ENCODE measurements around the gene B4GALNT4.
"Not testable (repeated sequence)": the region's sequence is repeated elsewhere in the genome, so short reads cannot be mapped to it uniquely, and the experiment has no call there.

B4GALNT4 gene

DNA sequence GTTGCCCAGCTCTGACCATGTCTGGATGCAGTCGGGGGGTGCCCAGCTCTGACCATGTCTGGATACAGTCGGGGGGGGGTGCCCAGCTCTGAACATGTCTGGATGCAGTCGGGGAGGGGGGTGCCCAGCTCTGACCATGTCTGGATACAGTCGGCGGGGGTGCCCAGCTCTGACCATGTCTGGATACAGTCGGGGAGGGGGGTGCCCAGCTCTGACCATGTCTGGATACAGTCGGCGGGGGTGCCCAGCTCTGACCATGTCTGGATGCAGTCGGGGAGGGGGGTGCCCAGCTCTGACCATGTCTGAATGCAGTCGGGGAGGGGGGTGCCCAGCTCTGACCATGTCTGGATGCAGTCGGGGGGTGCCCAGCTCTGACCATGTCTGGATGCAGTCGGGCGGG, 41.4 kb downstream of the B4GALNT4 start:
- H3K9ac ChIP-seq (ENCODE audit: low read length); H3K23ac ChIP-seq (ENCODE audit: low read length in 2 of 2); H3K14ac ChIP-seq (ENCODE audit: low read length in 2 of 2); H3K4me3 ChIP-seq (ENCODE audit: insufficient read depth in 1 of 2, low read depth in 1 of 2, low read length in 2 of 2); H2BK15ac ChIP-seq (ENCODE audit: low read depth, poor library complexity, severe bottlenecking); H2AK5ac ChIP-seq (ENCODE audit: low read length, severe bottlenecking); H4K8ac ChIP-seq (ENCODE audit: low read length); H3K9me3 ChIP-seq (ENCODE audit: control insufficient read depth, low read length); H3K18ac ChIP-seq (ENCODE audit: low read depth in 1 of 2, low read length in 2 of 2); H3K79me1 ChIP-seq (replicated peaks; ENCODE audit: low read length, poor library complexity, severe bottlenecking); H3K4ac ChIP-seq (ENCODE audit: low read depth in 1 of 2, low read length in 2 of 2); H2BK120ac ChIP-seq (ENCODE audit: low read depth, low read length); H3K27ac ChIP-seq (ENCODE audit: low read length, poor library complexity, severe bottlenecking); H2BK12ac ChIP-seq (ENCODE audit: low read length in 2 of 2); H3K36me3 ChIP-seq (ENCODE audit: control insufficient read depth in 1 of 2, insufficient read depth in 2 of 2, low read depth in 1 of 2, low read length in 2 of 2); H2BK5ac ChIP-seq (ENCODE audit: low read depth, low read length, poor library complexity, severe bottlenecking); H2AFZ ChIP-seq (ENCODE audit: low read depth, low read length); DNase-seq; H3K4me2 ChIP-seq (ENCODE audit: low read length, poor library complexity, severe bottlenecking); H4K91ac ChIP-seq (ENCODE audit: low read length): not testable (repeated sequence)
- peaks cover 72% of the 10 kb centered on the region for H3K4me1 ChIP-seq (ENCODE audit: control insufficient read depth, insufficient read depth, low read depth, low read length)
- H3K27me3 ChIP-seq (ENCODE audit: control insufficient read depth in 1 of 2, insufficient read depth in 1 of 2, low read length in 2 of 2), result peaks cover 0 to 14% of the 10 kb centered on the region in 2 experiments
- WGBS, result 94% methylated on average over 3 of the region's 13 CpGs

DNA sequence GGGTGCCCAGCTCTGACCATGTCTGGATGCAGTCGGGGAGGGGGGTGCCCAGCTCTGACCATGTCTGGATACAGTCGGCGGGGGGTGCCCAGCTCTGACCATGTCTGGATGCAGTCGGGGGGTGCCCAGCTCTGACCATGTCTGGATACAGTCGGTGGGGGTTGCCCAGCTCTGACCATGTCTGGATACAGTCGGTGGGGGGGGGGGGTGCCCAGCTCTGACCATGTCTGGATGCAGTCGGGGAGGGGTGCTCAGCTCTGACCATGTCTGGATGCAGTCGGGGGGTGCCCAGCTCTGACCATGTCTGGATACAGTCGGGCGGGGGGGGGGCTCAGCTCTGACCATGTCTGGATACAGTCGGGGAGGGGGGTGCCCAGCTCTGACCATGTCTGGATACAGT, 42.2 kb downstream of the B4GALNT4 start:
- H3K23ac ChIP-seq (ENCODE audit: low read length in 2 of 2); H3K4ac ChIP-seq (ENCODE audit: low read depth in 1 of 2, low read length in 2 of 2); DNase-seq; H3K14ac ChIP-seq (ENCODE audit: low read length in 2 of 2); H3K4me3 ChIP-seq (ENCODE audit: insufficient read depth in 1 of 2, low read depth in 1 of 2, low read length in 2 of 2); H2BK5ac ChIP-seq (ENCODE audit: low read depth, low read length, poor library complexity, severe bottlenecking); H2AFZ ChIP-seq (ENCODE audit: low read depth, low read length); H3K18ac ChIP-seq (ENCODE audit: low read depth in 1 of 2, low read length in 2 of 2); H3K36me3 ChIP-seq (ENCODE audit: control insufficient read depth in 1 of 2, insufficient read depth in 2 of 2, low read depth in 1 of 2, low read length in 2 of 2); H3K9me3 ChIP-seq (ENCODE audit: control insufficient read depth, low read length); H2BK15ac ChIP-seq (ENCODE audit: low read depth, poor library complexity, severe bottlenecking); H4K91ac ChIP-seq (ENCODE audit: low read length); H3K27ac ChIP-seq (ENCODE audit: low read length, poor library complexity, severe bottlenecking); H2AK5ac ChIP-seq (ENCODE audit: low read length, severe bottlenecking); H2BK120ac ChIP-seq (ENCODE audit: low read depth, low read length); H3K9ac ChIP-seq (ENCODE audit: low read length); H4K8ac ChIP-seq (ENCODE audit: low read length); H2BK12ac ChIP-seq (ENCODE audit: low read length in 2 of 2); H3K79me1 ChIP-seq (replicated peaks; ENCODE audit: low read length, poor library complexity, severe bottlenecking); H3K4me2 ChIP-seq (ENCODE audit: low read length, poor library complexity, severe bottlenecking): not testable (repeated sequence)
- peaks cover 0 to 22% of the 10 kb centered on the region in 2 experiments for H3K27me3 ChIP-seq (ENCODE audit: control insufficient read depth in 1 of 2, insufficient read depth in 1 of 2, low read length in 2 of 2)
- peaks cover 72% of the 10 kb centered on the region for H3K4me1 ChIP-seq (ENCODE audit: control insufficient read depth, insufficient read depth, low read depth, low read length)
- 96% methylated on average over 6 of the region's 11 CpGs for WGBS

DNA sequence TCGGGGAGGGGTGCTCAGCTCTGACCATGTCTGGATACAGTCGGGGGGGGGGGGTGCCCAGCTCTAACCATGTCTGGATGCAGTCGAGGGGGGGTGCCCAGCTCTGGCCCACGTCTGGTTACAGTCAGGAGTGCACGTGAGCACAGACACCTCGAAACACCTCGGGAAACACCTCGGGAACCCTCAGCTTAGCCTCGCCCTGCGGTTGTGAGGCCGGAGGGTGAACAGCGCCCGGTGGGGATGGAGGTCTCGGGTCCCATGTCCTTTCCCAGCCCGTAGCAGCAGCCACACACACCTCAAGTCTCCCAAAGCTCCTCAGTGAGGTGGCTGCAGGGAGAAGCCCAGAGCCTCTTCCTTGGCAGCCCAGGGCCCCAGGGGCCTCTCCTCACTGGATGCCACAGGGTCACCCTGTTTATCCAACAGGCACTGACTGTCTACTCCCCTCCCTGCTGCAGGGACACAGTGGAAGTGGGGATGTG, 43.4 kb downstream of the B4GALNT4 start:
- no peak for DNase-seq
- H3K4me1 ChIP-seq (ENCODE audit: control insufficient read depth, insufficient read depth, low read depth, low read length), result peaks cover 73% of the 10 kb centered on the region
- H2AFZ ChIP-seq (ENCODE audit: low read depth, low read length), result no peak overlapping the region
- no peak overlapping the region for H3K27ac ChIP-seq (ENCODE audit: low read length, poor library complexity, severe bottlenecking)
- H4K8ac ChIP-seq (ENCODE audit: low read length), result no peak overlapping the region
- H2BK15ac ChIP-seq (ENCODE audit: low read depth, poor library complexity, severe bottlenecking), result no peak overlapping the region
- no peak overlapping the region for H2AK5ac ChIP-seq (ENCODE audit: low read length, severe bottlenecking)
- peak overlapping the region; percentile 16 to 37 for H3K18ac ChIP-seq (ENCODE audit: low read depth in 1 of 2, low read length in 2 of 2)
- H3K79me1 ChIP-seq (replicated peaks; ENCODE audit: low read length, poor library complexity, severe bottlenecking), result no peaks in the 10 kb centered on the region
- no peaks in the 10 kb centered on the region for H3K36me3 ChIP-seq (ENCODE audit: control insufficient read depth in 1 of 2, insufficient read depth in 2 of 2, low read depth in 1 of 2, low read length in 2 of 2)
- no peak overlapping the region for H2BK120ac ChIP-seq (ENCODE audit: low read depth, low read length)
- H4K91ac ChIP-seq (ENCODE audit: low read length), result no peak overlapping the region
- H2BK12ac ChIP-seq (ENCODE audit: low read length in 2 of 2), result peak overlapping the region in 1 of 2 experiments; percentile 59
- no peaks in the 10 kb centered on the region for H3K9me3 ChIP-seq (ENCODE audit: control insufficient read depth, low read length)
- peaks cover 0 to 33% of the 10 kb centered on the region in 2 experiments for H3K27me3 ChIP-seq (ENCODE audit: control insufficient read depth in 1 of 2, insufficient read depth in 1 of 2, low read length in 2 of 2)
- no peak overlapping the region for H3K4ac ChIP-seq (ENCODE audit: low read depth in 1 of 2, low read length in 2 of 2)
- peak overlapping the region in 1 of 2 experiments; percentile 26 for H3K14ac ChIP-seq (ENCODE audit: low read length in 2 of 2)
- no peak overlapping the region for H3K9ac ChIP-seq (ENCODE audit: low read length)
- H3K23ac ChIP-seq (ENCODE audit: low read length in 2 of 2), result no peak overlapping the region
- no peak overlapping the region for H3K4me2 ChIP-seq (ENCODE audit: low read length, poor library complexity, severe bottlenecking)
- no peak overlapping the region for H2BK5ac ChIP-seq (ENCODE audit: low read depth, low read length, poor library complexity, severe bottlenecking)
- no peak overlapping the region for H3K4me3 ChIP-seq (ENCODE audit: insufficient read depth in 1 of 2, low read depth in 1 of 2, low read length in 2 of 2)
- WGBS, result 91% methylated on average over 12 of the region's 15 CpGs

DNA sequence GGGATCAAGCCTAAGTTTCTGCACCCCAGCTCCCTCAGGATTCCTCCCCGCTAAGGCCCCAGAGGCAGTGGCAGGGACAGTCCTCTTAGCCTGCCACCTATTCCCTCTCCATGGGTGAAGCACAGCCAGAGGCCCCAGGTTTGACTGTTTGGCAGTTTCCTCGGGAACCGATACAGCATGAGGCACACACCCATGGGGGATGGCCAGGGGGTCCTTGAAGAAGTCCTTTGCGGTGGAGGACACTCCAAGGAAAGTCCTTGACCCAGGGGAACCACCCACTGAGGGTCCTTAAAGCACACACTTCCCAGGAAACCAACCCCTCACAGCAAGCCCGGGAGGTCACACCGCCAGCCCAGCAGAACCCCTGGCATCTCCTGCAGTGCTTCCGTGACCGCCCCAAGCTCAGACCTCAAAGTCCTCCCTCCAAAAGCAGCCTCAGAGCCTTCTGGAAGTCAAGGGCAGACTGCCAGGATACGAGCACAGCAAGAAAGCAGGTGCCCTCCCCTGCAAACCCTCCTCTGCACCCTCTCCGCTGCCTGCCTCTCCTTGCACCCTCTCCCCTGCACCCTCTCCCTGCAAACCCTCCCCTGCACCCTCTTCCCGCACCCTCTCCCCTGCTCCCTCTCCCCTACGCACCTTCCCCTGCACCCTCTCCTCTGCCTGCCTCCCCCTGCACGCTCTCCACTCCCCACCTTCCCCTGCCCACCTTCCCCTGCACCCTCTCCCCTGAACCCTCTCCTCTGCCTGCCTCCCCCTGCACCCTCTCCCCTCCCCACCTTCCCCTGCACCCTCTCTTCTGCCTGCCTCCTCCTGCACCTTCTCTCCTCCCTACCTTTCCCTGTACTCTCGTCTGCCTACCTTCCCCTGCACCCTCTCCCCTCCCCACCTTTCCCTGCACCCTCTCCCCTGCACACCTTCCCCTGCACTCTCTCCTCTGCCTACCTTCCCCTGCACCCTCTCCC, 44.1 kb downstream of the B4GALNT4 start:
- Histone ChIP-seq H3K4me3 (ENCODE audit: insufficient read depth in 1 of 2, low read depth in 1 of 2, low read length in 2 of 2) (no peak overlapping the region), H3K4ac (ENCODE audit: low read depth in 1 of 2, low read length in 2 of 2) (no peak overlapping the region), H3K27me3 (ENCODE audit: control insufficient read depth in 1 of 2, insufficient read depth in 1 of 2, low read length in 2 of 2) (peaks cover 0 to 40% of the 10 kb centered on the region in 2 experiments), H3K23ac (ENCODE audit: low read length in 2 of 2) (no peak overlapping the region), H2BK120ac (ENCODE audit: low read depth, low read length) (no peak overlapping the region), H2AK5ac (ENCODE audit: low read length, severe bottlenecking) (no peak overlapping the region), H3K18ac (ENCODE audit: low read depth in 1 of 2, low read length in 2 of 2) (peak overlapping the region; percentile 16 to 37), H3K79me1 (replicated peaks; ENCODE audit: low read length, poor library complexity, severe bottlenecking) (no peaks in the 10 kb centered on the region), H2BK15ac (ENCODE audit: low read depth, poor library complexity, severe bottlenecking) (no peak overlapping the region), H3K9ac (ENCODE audit: low read length) (no peak overlapping the region), H3K36me3 (ENCODE audit: control insufficient read depth in 1 of 2, insufficient read depth in 2 of 2, low read depth in 1 of 2, low read length in 2 of 2) (no peaks in the 10 kb centered on the region), H2BK5ac (ENCODE audit: low read depth, low read length, poor library complexity, severe bottlenecking) (no peak overlapping the region), H3K4me2 (ENCODE audit: low read length, poor library complexity, severe bottlenecking) (no peak overlapping the region), H4K8ac (ENCODE audit: low read length) (peak overlapping the region; percentile 22), H4K91ac (ENCODE audit: low read length) (no peak overlapping the region), H3K4me1 (ENCODE audit: control insufficient read depth, insufficient read depth, low read depth, low read length) (peaks cover 71% of the 10 kb centered on the region), H3K14ac (ENCODE audit: low read length in 2 of 2) (peak overlapping the region in 1 of 2 experiments; percentile 72), H2BK12ac (ENCODE audit: low read length in 2 of 2) (peak overlapping the region in 1 of 2 experiments; percentile 59), H3K9me3 (ENCODE audit: control insufficient read depth, low read length) (no peaks in the 10 kb centered on the region), H3K27ac (ENCODE audit: low read length, poor library complexity, severe bottlenecking) (no peak overlapping the region), H2AFZ (ENCODE audit: low read depth, low read length) (no peak overlapping the region)
- WGBS, result 68% methylated on average over 13 of the region's 14 CpGs
- DNase-seq, result no peak

All from mesenchymal stem cell (in vitro differentiated cells and primary cell).